A549 (cell line): ENCODE data around the gene PRKN. TPM values are rescaled to one million over a fixed set of nuclear protein-coding genes. Genes with fewer than 3 reads are reported as not detected.

Experiments
- ATAC-seq, 2 experiments: fragments of 200-7000 bp in 1 of 2; fragments of >200 bp in 1 of 2; cut with Nextera tagmentation in 1 of 2; cut with Tn5 transposase in 1 of 2; 3 replicates each; pipeline versions ENCODE4 v1.8.0 to v1.9.1; 2018 to 2020; ENCODE audit warnings: mild to moderate bottlenecking in 1 of 2, moderate library complexity in 1 of 2
- CTCF ChIA-PET: fragments of 300-600 bp; sonication (Branson Sonifier 250); formaldehyde crosslinking; extraction: SDS; loops from one replicate; lab custom pipeline; 2021; ENCODE audit warnings: antibody characterized with exemption, inconsistent platforms; lab: Yijun Ruan, JAX
- POLR2A ChIA-PET: fragments of 350-600 bp; formaldehyde crosslinking; extraction: SDS; loops from one replicate; lab custom pipeline; 2021; ENCODE audit warnings: antibody characterized with exemption, inconsistent platforms; lab: Yijun Ruan, JAX
- DNase-seq, 2 experiments: peaks; one replicate each; pipeline versions ENCODE4 v3.0.0 to v3.0.0-alpha.2; 2011 to 2016; ENCODE audit warnings: low read depth in 1 of 2, low spot score in 1 of 2
- FAIRE-seq: peaks from 2 replicates; lab custom pipeline; 2011; peaks lifted over from hg19 to GRCh38; lab: Jason Lieb, UNC
- H3K27ac ChIP-seq, 2 experiments: fragments of >200 bp; sonication (Bioruptor Twin); formaldehyde crosslinking; 3 replicates each; pipeline ENCODE4 v1.5.1; 2016 to 2017
- H3K4me1 ChIP-seq: fragments of >200 bp; sonication (Bioruptor Twin); formaldehyde crosslinking; 3 replicates; pipeline ENCODE4 v1.6.1; 2016
- H3K4me2 ChIP-seq: fragments of >200 bp; sonication (Bioruptor Twin); formaldehyde crosslinking; 3 replicates; pipeline ENCODE4 v1.6.1; 2016
- H3K4me3 ChIP-seq: fragments of >200 bp; sonication (Bioruptor Twin); formaldehyde crosslinking; 3 replicates; pipeline ENCODE4 v1.5.1; 2016
- H3K9me3 ChIP-seq: fragments of >200 bp; sonication (Bioruptor Twin); formaldehyde crosslinking; 3 replicates; pipeline ENCODE4 v1.6.1; 2016
- BHLHE40 ChIP-seq: IDR thresholded peaks from 2 replicates; pipeline ENCODE4 v1.6.1; 2012; ENCODE audit warnings: low read depth, low read length, inconsistent platforms
- CBX2 ChIP-seq: fragments of 200-600 bp; sonication (generic); IDR thresholded peaks from 2 replicates; pipeline ENCODE4 v1.6.1; 2016; ENCODE audit warnings: low read depth, mild to moderate bottlenecking, borderline replicate concordance
- CEBPB ChIP-seq, 2 experiments: fragments of >200 bp in 1 of 2; sonication (Bioruptor Twin) in 1 of 2; formaldehyde crosslinking in 1 of 2; IDR thresholded peaks; 2 replicates each; pipeline ENCODE4 v1.6.1; 2012 to 2016
- CHD2 ChIP-seq: fragments of 150-350 bp; IDR thresholded peaks from 2 replicates; pipeline ENCODE4 v1.6.1; 2014; ENCODE audit warnings: low read length; ENCODE audit not compliant: partially characterized antibody
- CHD4 ChIP-seq: fragments of 200-600 bp; sonication (generic); IDR thresholded peaks from 2 replicates; pipeline ENCODE4 v1.6.1; 2016; ENCODE audit warnings: antibody characterized with exemption, mild to moderate bottlenecking, borderline replicate concordance
- CTCF ChIP-seq: fragments of >200 bp; sonication (Bioruptor Twin); formaldehyde crosslinking; IDR thresholded peaks from 3 replicates; pipeline ENCODE4 v1.5.1; 2016
- FOSL2 ChIP-seq, 2 experiments: fragments of 450-650 bp in 1 of 2; fragments of >200 bp in 1 of 2; sonication (Bioruptor Twin) in 1 of 2; formaldehyde crosslinking; IDR thresholded peaks; 2 replicates each; pipeline versions ENCODE4 v1.5.0 to v1.6.1; 2016 to 2020; ENCODE audit warnings: mild to moderate bottlenecking in 1 of 2, moderate library complexity in 1 of 2
- HEYL ChIP-seq: fragments of 250-450 bp; sonication (Bioruptor Pico); IDR thresholded peaks from 2 replicates; pipeline ENCODE4 v1.8.0; 2021; ENCODE audit warnings: mild to moderate bottlenecking, moderate library complexity
- HMGXB4 ChIP-seq: fragments of 250-450 bp; sonication (Bioruptor Pico); IDR thresholded peaks from 2 replicates; pipeline ENCODE4 v1.5.0; 2021; ENCODE audit warnings: mild to moderate bottlenecking, moderate library complexity, borderline replicate concordance
- HOXB13 ChIP-seq: fragments of 250-450 bp; sonication (Bioruptor Pico); IDR thresholded peaks from 2 replicates; pipeline ENCODE4 v1.5.0; 2020; ENCODE audit warnings: low read depth, mild to moderate bottlenecking, moderate library complexity
- MAFK ChIP-seq: fragments of 450-650 bp; IDR thresholded peaks from 2 replicates; pipeline ENCODE4 v1.6.1; 2014; ENCODE audit not compliant: partially characterized antibody
- MAX ChIP-seq: IDR thresholded peaks from 2 replicates; pipeline ENCODE4 v1.6.1; 2012
- MYC ChIP-seq: IDR thresholded peaks from 2 replicates; pipeline ENCODE4 v1.6.1; 2012; ENCODE audit warnings: mild to moderate bottlenecking, inconsistent platforms, low read length, improper control_type of control experiment, borderline replicate concordance
- NFE2L2 ChIP-seq: fragments of 150-350 bp; conservative IDR thresholded peaks from 2 replicates; pipeline ENCODE4 v1.6.1; 2014; ENCODE audit warnings: low read length
- PHF8 ChIP-seq: fragments of 200-600 bp; sonication (generic); IDR thresholded peaks from 2 replicates; pipeline ENCODE4 v1.6.1; 2016; ENCODE audit warnings: low read depth, mild to moderate bottlenecking, antibody characterized with exemption, moderate library complexity, borderline replicate concordance
- POLR2AphosphoS2 ChIP-seq: conservative IDR thresholded peaks from 2 replicates; pipeline ENCODE4 v1.6.1; 2012; ENCODE audit warnings: low read length, improper control_type of control experiment, inconsistent platforms
- RARB ChIP-seq: fragments of 250-450 bp; sonication (Bioruptor Pico); IDR thresholded peaks from 2 replicates; pipeline ENCODE4 v1.8.0; 2021; ENCODE audit warnings: mild to moderate bottlenecking, moderate library complexity
- RCOR1 ChIP-seq: fragments of 150-350 bp; IDR thresholded peaks from 2 replicates; pipeline ENCODE4 v1.6.1; 2014; ENCODE audit warnings: antibody characterized with exemption, low read length, low read depth
- REST ChIP-seq: fragments of 200-600 bp; sonication (generic); IDR thresholded peaks from 2 replicates; pipeline ENCODE4 v1.6.1; 2016; ENCODE audit warnings: antibody characterized with exemption, mild to moderate bottlenecking, moderate library complexity
- RFX5 ChIP-seq: fragments of 450-650 bp; IDR thresholded peaks from 2 replicates; pipeline ENCODE4 v1.7.1; 2014; ENCODE audit warnings: antibody characterized with exemption, mild to moderate bottlenecking, moderate library complexity
- RNF2 ChIP-seq: fragments of 200-600 bp; sonication (generic); IDR thresholded peaks from 2 replicates; pipeline ENCODE4 v1.6.1; 2016; ENCODE audit warnings: low read depth, mild to moderate bottlenecking, antibody characterized with exemption, moderate library complexity, borderline replicate concordance
- SMC3 ChIP-seq: fragments of >200 bp; sonication (Bioruptor Twin); formaldehyde crosslinking; IDR thresholded peaks from 3 replicates; pipeline ENCODE4 v1.6.1; 2018; ENCODE audit warnings: inconsistent platforms
- SREBF2 ChIP-seq: fragments of 450-650 bp; IDR thresholded peaks from 2 replicates; pipeline ENCODE4 v1.6.1; 2014; ENCODE audit warnings: mild to moderate bottlenecking, moderate library complexity
- TP53 ChIP-seq: fragments of 250-450 bp; sonication (Bioruptor Pico); IDR thresholded peaks from 2 replicates; pipeline ENCODE4 v1.5.0; 2021; ENCODE audit warnings: mild to moderate bottlenecking, moderate library complexity
- ZC3H11A ChIP-seq: fragments of 450-650 bp; IDR thresholded peaks from 2 replicates; pipeline ENCODE4 v1.6.1; 2014; ENCODE audit warnings: antibody characterized with exemption, mild to moderate bottlenecking
- ZFP36 ChIP-seq: fragments of 450-650 bp; IDR thresholded peaks from 2 replicates; pipeline ENCODE4 v1.6.1; 2014; ENCODE audit warnings: borderline replicate concordance; ENCODE audit not compliant: partially characterized antibody
- ZNF302 ChIP-seq: fragments of 250-450 bp; sonication (Bioruptor Pico); IDR thresholded peaks from 2 replicates; pipeline ENCODE4 v1.9.0; 2021; ENCODE audit warnings: inconsistent platforms, mild to moderate bottlenecking, moderate library complexity
- ZSCAN20 ChIP-seq: fragments of 250-450 bp; sonication (Bioruptor Pico); IDR thresholded peaks from 2 replicates; pipeline ENCODE4 v1.8.0; 2022; ENCODE audit warnings: mild to moderate bottlenecking, moderate library complexity
- WGBS: methylation state at CpG from one replicate; pipeline ENCODE4 v1.1.6; 2017; ENCODE audit errors: missing lambda C conversion rate; 5-methylcytosine and 5-hydroxymethylcytosine counted together
- polyA plus RNA-seq, 4 experiments: library from polyadenylated mRNA; depleted of rRNA in 3 of 4; stranded (reverse); fragments of >200 nt; fragmentation: RNase III in 1 of 4; extraction: RNeasy Plus Mini Kit Qiagen cat#74134 plus additional on column Dnase treatment in 1 of 4; gene quantifications; 2 replicates in 3 of 4; 3 replicates in 1 of 4; pipeline ENCODE4 v1.2.3, GENCODE V29; 2011 to 2017

Gene PRKN
- polyA plus RNA-seq, 2 of the 4 experiments (the other 2 are of a cell fraction): 0.36 to 0.39 TPM

GRCh38 chr6:161721511-161721910, 1006.1 kb downstream of the PRKN start:
- Histone ChIP-seq H3K9me3 (no peaks in the 10 kb centered on the region), H3K27ac (no peak overlapping the region), H3K4me3 (no peak overlapping the region), H3K4me1 (no peaks in the 10 kb centered on the region), H3K4me2 (no peak overlapping the region)
- no peak for DNase-seq
- no peak for FAIRE-seq
- WGBS: 29% methylated on average over 8 of the region's 8 CpGs
- ChIA-PET POLR2A (no interaction called here), CTCF (no interaction called here)
- no peak for TF ChIP-seq MAFK
- no peak for ATAC-seq

GRCh38 chr6:161716176-161716575, 1011.4 kb downstream of the PRKN start:
- Histone ChIP-seq H3K9me3 (no peaks in the 10 kb centered on the region), H3K4me2 (no peak overlapping the region), H3K4me3 (no peak overlapping the region), H3K4me1 (no peaks in the 10 kb centered on the region), H3K27ac (no peak overlapping the region)
- ChIA-PET POLR2A (no interaction called here), CTCF (no interaction called here)
- 52% methylated on average over 3 of the region's 3 CpGs for WGBS
- DNase-seq (no peak), FAIRE-seq (no peak), ATAC-seq (no peak)
- no peak for TF ChIP-seq ZSCAN20
- TF ChIP-seq ZFP36: no peak
- TF ChIP-seq POLR2AphosphoS2: no peak
- no peak for TF ChIP-seq CBX2
- TF ChIP-seq CEBPB (IDR thresholded peaks at IDR 0.05): no peak
- TF ChIP-seq HMGXB4 (CRISPR knock-in tag): no peak
- no peak for TF ChIP-seq HEYL (CRISPR knock-in tag)
- TF ChIP-seq CHD4: no peak
- no peak for TF ChIP-seq REST
- no peak for TF ChIP-seq FOSL2 (IDR thresholded peaks at IDR 0.05)
- no peak for TF ChIP-seq FOSL2 (CRISPR knock-in tag; IDR thresholded peaks at IDR 0.05)
- no peak for TF ChIP-seq HOXB13 (CRISPR knock-in tag)
- no peak for TF ChIP-seq MYC
- TF ChIP-seq RFX5: no peak
- no peak for TF ChIP-seq ZNF302 (CRISPR knock-in tag)

GRCh38 chr6:161711938-161712337, 1015.6 kb downstream of the PRKN start:
- ATAC-seq: no peak
- POLR2A ChIA-PET: no interaction called here
- CTCF ChIA-PET: interaction anchor here (0.6 kb wide), 1 partner anchor 111 kb away, joined by 4 read pairs; no protein-coding TSS in a partner anchor
- Histone ChIP-seq H3K4me1 (no peaks in the 10 kb centered on the region), H3K4me3 (no peak overlapping the region), H3K4me2 (no peak overlapping the region), H3K9me3 (no peaks in the 10 kb centered on the region), H3K27ac (no peak overlapping the region)
- 25% methylated on average over 1 of the region's 1 CpG for WGBS
- no peak for DNase-seq
- FAIRE-seq: no peak
- TF ChIP-seq RARB (CRISPR knock-in tag): no peak
- no peak for TF ChIP-seq BHLHE40
- no peak for TF ChIP-seq FOSL2 (IDR thresholded peaks at IDR 0.05)
- TF ChIP-seq FOSL2 (CRISPR knock-in tag; IDR thresholded peaks at IDR 0.05): no peak
- no peak for TF ChIP-seq ZNF302 (CRISPR knock-in tag)
- no peak for TF ChIP-seq POLR2AphosphoS2
- no peak for TF ChIP-seq PHF8
- TF ChIP-seq NFE2L2: no peak
- TF ChIP-seq ZSCAN20: no peak
- no peak for TF ChIP-seq RNF2
- TF ChIP-seq RCOR1: no peak
- no peak for TF ChIP-seq SREBF2
- no peak for TF ChIP-seq CTCF
- TF ChIP-seq ZC3H11A: no peak
- TF ChIP-seq TP53 (CRISPR knock-in tag): no peak
- TF ChIP-seq MAX: no peak
- no peak for TF ChIP-seq ZFP36
- TF ChIP-seq CHD2: no peak
- no peak for TF ChIP-seq SMC3
